GM23338 (cell line): ENCODE results near the gene GATAD2A. TPM values are rescaled to one million over a fixed set of nuclear protein-coding genes. Genes with fewer than 3 reads are reported as not detected.

Experiments
- ATAC-seq: fragments of 200-7000 bp; cut with Tn5 transposase; 3 replicates; pipeline ENCODE4 v1.9.1; 2020
- DNase-seq: peaks from one replicate; pipeline ENCODE4 v3.0.0-alpha.2; 2015; ENCODE audit warnings: low spot score
- H2AFZ ChIP-seq: fragments of 200-600 bp; sonication (generic); 2 replicates; pipeline ENCODE4 v1.8.0; 2016; ENCODE audit warnings: antibody characterized with exemption, mild to moderate bottlenecking, moderate library complexity
- H3F3A ChIP-seq: fragments of 200-600 bp; sonication (generic); replicated peaks from 2 replicates; pipeline ENCODE4 v1.8.0; 2017; ENCODE audit warnings: antibody characterized with exemption, mixed run types, low read depth
- H3K27ac ChIP-seq: fragments of 200-600 bp; sonication (generic); 2 replicates; pipeline ENCODE4 v1.6.1; 2016; ENCODE audit warnings: low read depth
- H3K27me3 ChIP-seq: fragments of 200-600 bp; sonication (generic); 2 replicates; pipeline ENCODE4 v1.8.0; 2016; ENCODE audit warnings: mild to moderate bottlenecking, mixed run types, moderate library complexity; ENCODE audit not compliant: insufficient read depth
- H3K36me3 ChIP-seq: fragments of 200-600 bp; sonication (generic); 2 replicates; pipeline ENCODE4 v1.8.0; 2016; ENCODE audit warnings: mild to moderate bottlenecking; ENCODE audit not compliant: insufficient read depth
- H3K4me1 ChIP-seq: fragments of 200-600 bp; sonication (generic); 2 replicates; pipeline ENCODE4 v1.8.0; 2016; ENCODE audit warnings: mild to moderate bottlenecking, moderate library complexity; ENCODE audit not compliant: insufficient read depth
- H3K4me2 ChIP-seq: fragments of 200-600 bp; sonication (generic); 2 replicates; pipeline ENCODE4 v1.7.1; 2017; ENCODE audit warnings: mixed run types
- H3K4me3 ChIP-seq: fragments of 200-600 bp; sonication (generic); 2 replicates; pipeline ENCODE4 v1.6.1; 2016; ENCODE audit warnings: mixed run types
- H3K79me2 ChIP-seq: fragments of 200-600 bp; sonication (generic); replicated peaks from 2 replicates; pipeline ENCODE4 v1.8.0; 2017; ENCODE audit warnings: mild to moderate bottlenecking; ENCODE audit not compliant: insufficient read depth
- H3K9me2 ChIP-seq: fragments of 200-600 bp; sonication (generic); 2 replicates; pipeline ENCODE4 v1.8.0; 2017; ENCODE audit not compliant: insufficient read depth
- H4K20me1 ChIP-seq: fragments of 200-600 bp; sonication (generic); replicated peaks from 2 replicates; pipeline ENCODE4 v1.8.0; 2017; ENCODE audit warnings: mild to moderate bottlenecking; ENCODE audit not compliant: insufficient read depth
- H3K27ac Mint-ChIP-seq: 2 replicates; pipeline ENCODE4 v1.8.0; 2020; ENCODE audit warnings: inconsistent platforms, mild to moderate bottlenecking, moderate library complexity, mixed read lengths
- H3K27me3 Mint-ChIP-seq: 3 replicates; pipeline ENCODE4 v1.8.0; 2022; ENCODE audit warnings: low read depth, mild to moderate bottlenecking, moderate library complexity, mixed read lengths, inconsistent platforms; ENCODE audit not compliant: insufficient read depth, poor library complexity
- H3K36me3 Mint-ChIP-seq: 3 replicates; pipeline ENCODE4 v1.8.0; 2021; ENCODE audit warnings: low read depth, mild to moderate bottlenecking, inconsistent platforms, moderate library complexity, mixed read lengths
- H3K4me1 Mint-ChIP-seq: 3 replicates; pipeline ENCODE4 v1.8.0; 2020; ENCODE audit warnings: mild to moderate bottlenecking, inconsistent platforms, mixed read lengths
- H3K4me3 Mint-ChIP-seq: 3 replicates; pipeline ENCODE4 v1.8.0; 2021; ENCODE audit warnings: moderate library complexity, mild to moderate bottlenecking, inconsistent platforms, mixed read lengths
- H3K9me3 Mint-ChIP-seq: 3 replicates; pipeline ENCODE4 v1.8.0; 2020; ENCODE audit warnings: moderate library complexity, mild to moderate bottlenecking, inconsistent platforms, mixed read lengths
- CTCF ChIP-seq, 2 experiments: fragments of 200-600 bp in 1 of 2; sonication (generic) in 1 of 2; conservative IDR thresholded peaks; 2 replicates each; pipeline versions ENCODE4 v1.5.1 to v1.6.1; 2016 to 2017; ENCODE audit warnings: antibody characterized with exemption in 2 of 2, low read depth in 2 of 2, mild to moderate bottlenecking in 2 of 2, moderate library complexity in 1 of 2
- ETS1 ChIP-seq: IDR thresholded peaks from 2 replicates; pipeline ENCODE4 v1.6.1; 2016; ENCODE audit warnings: antibody characterized with exemption
- EZH2 ChIP-seq: fragments of 200-600 bp; sonication (generic); IDR thresholded peaks from one replicate; pipeline ENCODE4 v1.8.0; 2017; ENCODE audit warnings: antibody characterized with exemption, mild to moderate bottlenecking, low read depth; ENCODE audit not compliant: unreplicated experiment
- POLR2AphosphoS5 ChIP-seq: IDR thresholded peaks from 2 replicates; pipeline ENCODE4 v1.6.1; 2016; ENCODE audit warnings: antibody characterized with exemption, low read depth
- REST ChIP-seq: IDR thresholded peaks from one replicate; pipeline ENCODE4 v1.6.1; 2018; ENCODE audit warnings: antibody characterized with exemption; ENCODE audit not compliant: unreplicated experiment
- ZNF114 ChIP-seq: fragments of 250-450 bp; sonication (Bioruptor Pico); IDR thresholded peaks from 2 replicates; pipeline ENCODE4 v1.5.0; 2020; ENCODE audit warnings: mild to moderate bottlenecking, moderate library complexity
- ZNF331 ChIP-seq: fragments of 250-450 bp; sonication (Bioruptor Pico); IDR thresholded peaks from 2 replicates; pipeline ENCODE4 v1.5.0; 2020; ENCODE audit warnings: low read depth, mild to moderate bottlenecking, moderate library complexity
- ZNF462 ChIP-seq: fragments of 250-450 bp; sonication (Bioruptor Pico); IDR thresholded peaks from 2 replicates; pipeline ENCODE4 v1.5.0; 2020; ENCODE audit warnings: mild to moderate bottlenecking, moderate library complexity
- polyA plus RNA-seq: library from polyadenylated mRNA; unstranded; fragments of >200 nt; fragmentation: Nextera tagmentation; extraction: Ambion mirVana; gene quantifications from 2 replicates; pipeline ENCODE4 v1.2.1, GENCODE V29; 2016
- total RNA-seq: library from RNA; depleted of rRNA; stranded (reverse); fragments of >200 nt; shearing (Covaris generic); gene quantifications from 2 replicates; pipeline ENCODE4 v1.2.3, GENCODE V29; 2014

The GATAD2A gene
- total and polyA plus RNA-seq, 2 experiments from 2014 or later, result 40.0 to 151 TPM

- Histone ChIP-seq H3K9me2 (no peaks in the 10 kb centered on the region), H3K4me3 (no peak overlapping the region), H4K20me1 (0 out of 2 replicates have a peak, but pooled peaks cover 5% of the 10 kb centered on the region), H3K4me2 (no peak overlapping the region), H3F3A (0 out of 2 replicates have a peak, but pooled peaks cover 8% of the 10 kb centered on the region), H3K27me3 (peaks cover 25% of the 10 kb centered on the region), H3K4me1 (peaks cover 5% of the 10 kb centered on the region; the same call in 1 of the 2 replicates), H3K27ac (no peak overlapping the region), H3K79me2 (no peaks in the 10 kb centered on the region), H3K36me3 (no peaks in the 10 kb centered on the region), H2AFZ (no peak overlapping the region)
- DNase-seq (no peak), ATAC-seq (no peak)
- H3K4me3 Mint-ChIP-seq, result no peak overlapping the region
- H3K27ac Mint-ChIP-seq, result no peak overlapping the region
- peaks cover 15% of the 10 kb centered on the region for H3K27me3 Mint-ChIP-seq
- TF ChIP-seq REST, result no peak
- TF ChIP-seq POLR2AphosphoS5, result no peak
- no peak for TF ChIP-seq ZNF331 (CRISPR knock-in tag)
- TF ChIP-seq ETS1, result no peak
- no peak for TF ChIP-seq CTCF (conservative IDR thresholded peaks at IDR 0.05; ENCODE audit: low read depth in 2 of 2)
- TF ChIP-seq ZNF114 (CRISPR knock-in tag), result no peak
- no peak for TF ChIP-seq ZNF462
- TF ChIP-seq EZH2, result no peak
- peaks cover 8% of the 10 kb centered on the region; the same call in 2 of the 3 replicates for H3K4me1 Mint-ChIP-seq
- H3K36me3 Mint-ChIP-seq, result no peaks in the 10 kb centered on the region; the same call in 2 of the 3 replicates
- H3K9me3 Mint-ChIP-seq, result no peaks in the 10 kb centered on the region
Observed at GRCh38 chr19:19543101-19543500, 137.6 kb downstream of the GATAD2A start.
